GM18909 (cell line): ENCODE data around the gene ESR1.
A peak's percentile ranks its signal among the peaks of the same experiment; 100 is the strongest.

Experiments
- ATAC-seq: cut with Tn5 transposase; IDR thresholded peaks from one replicate; pipeline ENCODE4 v1.9.1; 2021; ENCODE audit warnings: mild to moderate bottlenecking; ENCODE audit not compliant: unreplicated experiment, poor library complexity

ESR1 gene

GRCh38 chr6:152087096-152087495, 279.6 kb downstream of the ESR1 start:
- ATAC-seq: no peak

- no peak for ATAC-seq
Observed at GRCh38 chr6:152087701-152088100, 280.2 kb downstream of the ESR1 start.

GRCh38 chr6:152089992-152090391, 282.5 kb downstream of the ESR1 start:
- no peak for ATAC-seq

- ATAC-seq: no peak
Observed at GRCh38 chr6:152091201-152091600, 283.7 kb downstream of the ESR1 start.

DNA sequence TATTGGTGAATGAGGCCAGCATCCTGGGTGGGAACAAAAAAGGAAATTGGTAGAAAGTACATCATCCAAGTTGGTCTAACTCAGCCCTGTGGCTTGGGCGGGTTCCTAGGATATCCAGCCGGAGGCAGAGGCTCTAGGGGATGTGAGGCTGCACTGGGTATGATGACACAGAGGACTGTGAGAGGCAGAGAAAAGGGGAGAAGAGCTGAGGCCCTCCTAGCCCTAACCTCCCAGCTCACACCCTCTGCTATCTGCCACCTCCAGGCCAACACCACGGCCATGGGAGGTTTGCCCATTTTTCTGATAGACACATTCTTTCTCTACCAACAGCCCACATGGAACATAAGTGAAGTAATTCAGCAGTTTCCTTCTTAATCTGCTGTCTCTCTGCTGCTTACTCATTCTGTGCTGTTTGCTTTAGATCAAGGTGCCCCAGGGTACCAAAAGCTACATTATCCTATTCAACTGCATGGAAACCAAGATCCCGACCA, 284.4 kb downstream of the ESR1 start:
- ATAC-seq: no peak

DNA sequence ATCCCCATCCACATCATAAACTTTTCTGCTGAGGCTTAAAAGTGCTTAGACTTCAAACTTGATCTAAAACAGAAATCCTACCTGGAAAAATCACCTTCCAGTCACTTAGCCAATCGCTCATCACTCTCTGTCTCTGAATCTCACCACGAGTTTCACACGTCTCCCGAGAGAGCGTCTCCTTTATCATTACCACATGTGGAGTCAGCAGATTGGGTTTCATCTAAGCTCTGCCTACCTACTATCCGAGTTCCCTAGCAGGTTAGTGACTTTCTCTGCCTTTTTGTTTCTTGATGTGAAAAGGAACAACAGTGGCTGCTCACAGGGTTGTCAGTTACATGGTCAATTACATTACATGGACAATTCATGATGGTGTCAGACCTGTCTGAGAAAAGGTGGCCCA, 286.2 kb downstream of the ESR1 start:
- no peak for ATAC-seq

- no peak for ATAC-seq
Observed at GRCh38 chr6:152094276-152094675, 286.8 kb downstream of the ESR1 start.

DNA sequence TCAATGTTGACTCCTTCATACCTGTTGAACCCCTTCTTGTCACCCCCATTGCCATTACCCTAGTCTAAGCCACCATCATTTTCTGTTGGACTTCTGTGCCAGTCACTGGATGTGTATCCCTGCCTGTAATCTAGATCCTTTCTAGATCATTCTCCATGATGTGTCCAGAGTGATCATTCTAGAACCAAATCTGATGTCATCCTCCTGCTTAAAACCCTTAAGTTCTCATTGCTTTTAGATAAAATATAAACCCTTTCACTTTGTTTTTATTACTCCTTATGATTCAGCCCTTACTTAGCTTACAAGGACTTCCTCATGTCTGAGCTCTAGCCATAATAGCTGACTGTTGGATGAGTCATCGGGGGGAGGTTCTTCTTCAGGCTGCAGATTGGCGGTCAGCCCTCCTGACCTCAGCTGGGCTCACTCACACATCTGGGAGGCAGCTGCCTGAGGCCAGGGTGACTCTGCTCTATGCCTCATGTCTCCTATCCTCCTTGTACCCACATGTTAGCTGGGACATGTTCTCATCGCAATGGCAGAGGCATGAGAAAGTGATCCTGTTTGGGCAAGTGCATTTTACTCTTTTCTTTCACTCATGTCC, 287.6 kb downstream of the ESR1 start:
- ATAC-seq: no peak

DNA sequence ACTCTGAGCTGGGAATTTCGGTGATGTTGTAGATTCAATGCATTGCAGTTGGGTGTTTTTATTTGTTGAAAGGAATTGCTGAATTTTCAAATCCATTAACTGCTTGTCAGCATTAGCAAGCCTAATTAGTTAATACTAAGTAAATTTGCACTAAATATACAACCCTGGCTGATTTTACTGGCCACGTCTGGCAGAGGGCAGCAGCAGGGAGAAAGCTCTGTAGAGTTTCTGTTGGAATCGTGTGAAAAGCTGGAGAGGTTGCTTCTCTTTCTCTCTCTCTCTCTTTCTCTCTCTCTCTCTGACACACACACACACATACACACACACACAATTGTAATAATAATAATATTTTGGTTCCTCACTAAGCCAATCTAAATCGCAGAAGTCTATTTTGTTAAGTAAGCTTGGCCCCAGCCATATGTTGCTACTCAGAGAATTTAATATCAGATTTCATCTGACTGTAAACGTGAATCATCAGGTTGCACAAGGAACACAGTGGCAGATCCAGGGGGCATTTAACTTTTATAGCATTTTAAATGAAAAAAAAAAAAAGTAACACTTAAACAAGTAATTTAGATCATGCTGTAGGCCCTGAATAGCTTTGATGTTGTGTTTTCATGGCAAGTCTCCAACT, 289.5 kb downstream of the ESR1 start:
- ATAC-seq: no peak

DNA sequence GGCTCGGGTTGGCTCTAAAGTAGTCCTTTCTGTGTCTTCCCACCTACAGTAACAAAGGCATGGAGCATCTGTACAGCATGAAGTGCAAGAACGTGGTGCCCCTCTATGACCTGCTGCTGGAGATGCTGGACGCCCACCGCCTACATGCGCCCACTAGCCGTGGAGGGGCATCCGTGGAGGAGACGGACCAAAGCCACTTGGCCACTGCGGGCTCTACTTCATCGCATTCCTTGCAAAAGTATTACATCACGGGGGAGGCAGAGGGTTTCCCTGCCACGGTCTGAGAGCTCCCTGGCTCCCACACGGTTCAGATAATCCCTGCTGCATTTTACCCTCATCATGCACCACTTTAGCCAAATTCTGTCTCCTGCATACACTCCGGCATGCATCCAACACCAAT, 291.2 kb downstream of the ESR1 start:
- ATAC-seq: no peak

DNA sequence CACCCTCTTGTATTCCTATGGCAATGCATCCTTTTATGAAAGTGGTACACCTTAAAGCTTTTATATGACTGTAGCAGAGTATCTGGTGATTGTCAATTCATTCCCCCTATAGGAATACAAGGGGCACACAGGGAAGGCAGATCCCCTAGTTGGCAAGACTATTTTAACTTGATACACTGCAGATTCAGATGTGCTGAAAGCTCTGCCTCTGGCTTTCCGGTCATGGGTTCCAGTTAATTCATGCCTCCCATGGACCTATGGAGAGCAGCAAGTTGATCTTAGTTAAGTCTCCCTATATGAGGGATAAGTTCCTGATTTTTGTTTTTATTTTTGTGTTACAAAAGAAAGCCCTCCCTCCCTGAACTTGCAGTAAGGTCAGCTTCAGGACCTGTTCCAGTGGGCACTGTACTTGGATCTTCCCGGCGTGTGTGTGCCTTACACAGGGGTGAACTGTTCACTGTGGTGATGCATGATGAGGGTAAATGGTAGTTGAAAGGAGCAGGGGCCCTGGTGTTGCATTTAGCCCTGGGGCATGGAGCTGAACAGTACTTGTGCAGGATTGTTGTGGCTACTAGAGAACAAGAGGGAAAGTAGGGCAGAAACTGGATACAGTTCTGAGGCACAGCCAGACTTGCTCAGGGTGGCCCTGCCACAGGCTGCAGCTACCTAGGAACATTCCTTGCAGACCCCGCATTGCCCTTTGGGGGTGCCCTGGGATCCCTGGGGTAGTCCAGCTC, 292.1 kb downstream of the ESR1 start:
- ATAC-seq: no peak

DNA sequence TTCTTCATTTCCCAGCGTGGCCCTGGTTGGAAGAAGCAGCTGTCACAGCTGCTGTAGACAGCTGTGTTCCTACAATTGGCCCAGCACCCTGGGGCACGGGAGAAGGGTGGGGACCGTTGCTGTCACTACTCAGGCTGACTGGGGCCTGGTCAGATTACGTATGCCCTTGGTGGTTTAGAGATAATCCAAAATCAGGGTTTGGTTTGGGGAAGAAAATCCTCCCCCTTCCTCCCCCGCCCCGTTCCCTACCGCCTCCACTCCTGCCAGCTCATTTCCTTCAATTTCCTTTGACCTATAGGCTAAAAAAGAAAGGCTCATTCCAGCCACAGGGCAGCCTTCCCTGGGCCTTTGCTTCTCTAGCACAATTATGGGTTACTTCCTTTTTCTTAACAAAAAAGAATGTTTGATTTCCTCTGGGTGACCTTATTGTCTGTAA, 292.7 kb downstream of the ESR1 start:
- ATAC-seq: no peak

DNA sequence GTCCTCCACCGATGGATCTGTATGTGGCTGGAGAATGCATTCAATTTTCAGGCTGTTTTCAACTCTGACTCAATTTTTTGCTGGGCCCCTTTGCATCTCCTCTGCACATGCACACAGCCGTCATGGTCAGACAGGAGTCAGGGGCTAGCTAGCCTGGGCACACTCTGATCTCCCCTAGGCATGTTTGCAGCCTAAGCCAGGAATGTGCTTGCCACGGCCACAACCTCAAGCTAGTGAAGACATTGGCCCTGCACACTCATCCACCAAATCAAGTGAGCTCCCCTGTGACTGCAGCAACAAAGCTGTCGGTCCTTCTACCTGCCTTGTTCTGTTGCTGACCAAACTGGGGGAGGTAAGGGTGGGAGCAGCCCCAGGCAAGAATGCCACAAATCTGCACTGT, 300.5 kb downstream of the ESR1 start:
- no peak for ATAC-seq

DNA sequence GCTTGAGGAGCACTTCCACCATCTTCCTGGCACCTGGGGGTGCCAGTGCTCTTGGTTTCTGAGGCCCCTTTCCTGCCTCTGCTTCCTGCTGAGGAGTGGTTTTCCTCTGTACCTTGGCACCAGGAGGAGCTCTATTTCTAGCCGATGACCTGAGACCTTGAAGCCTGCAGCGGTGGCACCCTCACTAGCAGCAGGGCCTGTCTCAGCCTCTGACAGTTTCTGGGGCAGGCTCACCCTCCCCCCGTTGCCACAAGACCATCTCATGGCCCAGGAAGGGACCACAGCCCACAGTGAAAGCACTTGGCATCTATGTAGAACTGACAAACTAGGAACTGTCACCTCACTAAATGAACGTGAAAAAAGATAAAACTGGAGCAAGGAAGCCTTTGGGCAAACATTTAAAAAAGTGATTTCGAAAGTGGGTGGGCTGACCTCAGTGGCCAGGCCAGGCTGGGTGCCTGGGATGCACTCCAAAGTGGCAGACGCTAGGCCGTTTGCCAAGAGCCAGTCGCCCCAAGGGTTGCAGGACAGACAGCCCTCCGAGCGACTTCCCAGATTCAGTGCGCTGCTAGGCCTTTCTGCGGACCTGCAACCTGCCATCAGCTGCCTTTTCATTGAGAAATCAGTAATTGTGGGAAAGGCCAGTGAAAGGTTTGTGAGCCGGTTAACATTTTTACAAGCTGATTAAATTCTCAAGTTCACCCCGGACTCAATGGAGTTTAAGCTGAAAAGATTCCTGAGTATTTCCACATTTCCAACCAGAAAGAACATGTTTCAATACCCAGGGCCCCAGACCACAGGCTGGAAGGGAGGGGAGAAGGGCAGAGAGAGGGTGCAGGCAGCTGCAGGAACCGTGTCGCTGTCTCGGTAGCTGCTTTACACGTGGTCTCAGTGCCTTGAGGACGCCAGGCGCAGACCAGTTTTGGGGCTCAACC, 303.7 kb downstream of the ESR1 start:
- ATAC-seq: no peak

DNA sequence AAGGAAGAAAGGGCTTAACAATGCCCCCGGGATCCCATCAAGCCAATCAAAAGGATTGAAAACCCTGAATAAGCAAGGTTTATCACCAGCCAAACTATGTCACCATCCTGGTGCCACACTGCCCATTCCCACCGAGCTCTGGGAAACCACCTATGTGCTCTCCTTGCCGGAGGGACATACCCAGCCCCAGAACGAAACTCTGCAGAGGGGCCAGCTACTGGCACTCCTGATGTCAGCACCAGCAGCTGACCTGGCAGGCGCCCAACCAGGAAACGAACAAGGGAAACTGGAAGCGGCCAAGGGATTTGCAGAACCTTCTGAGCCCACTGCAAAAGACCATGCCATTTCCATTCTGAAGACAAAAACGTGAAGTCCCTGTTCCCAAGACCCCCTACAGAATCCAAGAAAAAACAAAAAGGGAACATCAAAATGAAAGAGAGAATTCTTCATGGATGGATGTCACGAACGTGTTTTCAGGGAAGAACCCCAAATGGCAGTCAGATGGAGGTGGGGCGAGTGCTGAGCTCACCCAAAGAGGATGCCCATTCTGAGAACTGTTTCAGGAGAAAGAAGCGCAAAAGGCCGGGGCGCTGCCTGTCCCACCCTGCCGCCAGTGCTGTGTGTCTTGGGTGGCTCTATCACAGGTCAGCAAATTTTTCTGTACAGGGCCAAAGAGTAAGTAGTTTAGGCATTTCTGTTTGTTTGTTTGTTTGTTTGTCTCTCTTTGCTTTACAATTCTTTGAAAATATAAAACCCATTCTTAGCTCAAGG, 305.2 kb downstream of the ESR1 start:
- ATAC-seq: no peak

DNA sequence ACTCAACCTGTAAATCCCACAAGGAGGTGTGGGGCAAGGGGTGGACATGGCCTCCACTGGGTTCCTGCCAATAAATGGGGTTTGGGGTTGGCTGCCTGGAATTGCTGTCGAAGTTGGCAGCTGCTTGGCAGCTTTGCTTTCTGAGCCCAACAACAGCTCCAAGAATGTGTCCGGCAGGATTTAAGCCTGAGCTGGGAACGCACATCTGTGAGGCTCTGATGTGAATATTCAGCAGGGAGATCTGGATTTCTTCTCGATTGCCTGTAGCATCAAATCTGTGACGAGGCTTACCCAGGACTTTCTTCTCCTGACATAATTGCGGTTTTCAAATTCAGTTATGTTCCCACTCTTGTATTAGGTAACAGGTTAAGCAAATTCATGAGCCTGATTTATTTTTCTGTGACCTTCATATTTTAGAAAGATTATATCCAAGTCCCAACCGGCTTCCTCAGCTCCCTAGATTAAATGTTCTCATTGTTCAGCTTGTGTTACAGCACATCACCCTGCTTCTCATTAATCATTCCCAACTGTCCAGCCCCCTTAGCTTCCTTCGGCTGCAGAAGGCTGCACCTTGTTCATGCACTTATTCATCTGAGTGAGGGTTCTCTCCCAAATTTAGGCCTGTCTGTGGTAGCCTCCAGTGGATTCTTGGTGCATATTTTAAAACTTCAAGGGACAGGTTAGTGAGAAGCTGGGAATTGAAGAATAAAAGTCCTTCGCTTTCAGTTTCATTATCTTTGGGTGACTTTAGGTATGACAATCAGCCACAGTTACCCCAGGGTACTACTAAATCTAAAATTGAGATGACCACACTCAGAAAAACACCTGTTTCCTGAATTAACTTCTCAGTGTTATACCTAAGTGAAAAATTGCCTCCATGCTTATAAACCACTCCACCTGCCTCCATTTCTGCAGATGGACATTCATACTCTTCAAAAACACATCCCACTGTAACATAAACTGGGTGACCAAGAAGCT, 310.0 kb downstream of the ESR1 start:
- ATAC-seq: peak; percentile 75

DNA sequence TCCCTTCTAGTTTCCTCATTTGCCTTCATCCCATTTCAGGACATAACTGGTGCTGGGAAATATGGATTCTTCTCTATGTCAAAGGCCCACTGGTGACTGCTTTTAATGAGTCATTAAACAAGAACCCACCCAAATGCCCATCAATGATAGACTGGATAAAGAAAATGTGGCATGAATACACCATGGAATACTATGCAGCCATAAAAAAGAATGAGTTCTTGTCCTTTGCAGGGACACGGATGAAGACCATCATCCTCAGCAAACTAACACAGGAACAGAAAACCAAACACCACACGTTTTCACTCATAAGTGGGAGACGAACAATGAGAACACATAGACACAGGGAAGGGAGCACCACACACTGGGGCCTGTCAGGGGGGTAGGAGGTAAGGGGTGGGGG, 310.7 kb downstream of the ESR1 start:
- ATAC-seq: no peak

GRCh38 chr6:152118678-152119077, 311.2 kb downstream of the ESR1 start:
- no peak for ATAC-seq

DNA sequence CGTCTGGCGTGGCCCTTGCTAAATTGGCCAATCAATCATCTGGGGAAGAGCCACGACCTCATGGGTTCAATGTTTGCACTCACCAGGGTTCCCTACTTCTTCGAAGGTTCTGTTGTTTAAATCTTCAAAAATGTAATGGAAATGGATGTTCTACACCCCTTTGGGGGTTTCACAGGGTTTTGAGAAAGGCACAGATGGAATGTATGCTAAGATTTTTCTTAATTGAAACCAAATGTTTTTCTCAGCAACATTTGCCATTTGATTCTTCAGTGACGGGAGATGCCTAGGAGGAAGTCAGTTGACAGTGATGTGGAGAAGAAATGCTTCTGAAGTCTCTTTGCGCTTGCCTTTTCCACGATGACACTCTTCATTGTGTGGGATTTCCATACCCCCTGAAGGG, 312.3 kb downstream of the ESR1 start:
- ATAC-seq: no peak
